Peyer's patch (tissue), 4 donors: ENCODE measurements around the gene BCL7B.

Experiments used
- CTCF ChIP-seq, 6 experiments: fragments of 450-650 bp in 4 of 6; fragments of 200-600 bp in 2 of 6; sonication (generic) in 1 of 6; IDR thresholded peaks; one replicate each; pipeline ENCODE4 v1.5.1; 2017 to 2019; ENCODE audit warnings: antibody characterized with exemption in 6 of 6, mild to moderate bottlenecking in 3 of 6, moderate library complexity in 1 of 6
- POLR2A ChIP-seq, 2 donors: fragments of 450-650 bp; IDR thresholded peaks; one replicate each; pipeline ENCODE4 v1.5.1; 2017; ENCODE audit warnings: antibody characterized with exemption in 2 of 2, mild to moderate bottlenecking in 2 of 2, moderate library complexity in 2 of 2

GRCh38 chr7:73570521-73570920 is 13.0 kb upstream of the BCL7B start:
- TF ChIP-seq POLR2A (IDR thresholded peaks at IDR 0.05): no peak
- TF ChIP-seq CTCF (IDR thresholded peaks at IDR 0.05): no peak
